ENCODE data around the gene UTP11. TPM values are rescaled to one million over a fixed set of nuclear protein-coding genes. Genes with fewer than 3 reads are reported as not detected.
A peak's percentile ranks its signal among the peaks of the same experiment; 100 is the strongest.
"Not testable (repeated sequence)": the region's sequence is repeated elsewhere in the genome, so short reads cannot be mapped to it uniquely, and the experiment has no call there.

UTP11 gene
- total RNA-seq (2014; rRNA removed; shearing (Covaris generic); ENCODE audit: low replicate concordance): 45.4 and 105 TPM in 2 replicates

DNA sequence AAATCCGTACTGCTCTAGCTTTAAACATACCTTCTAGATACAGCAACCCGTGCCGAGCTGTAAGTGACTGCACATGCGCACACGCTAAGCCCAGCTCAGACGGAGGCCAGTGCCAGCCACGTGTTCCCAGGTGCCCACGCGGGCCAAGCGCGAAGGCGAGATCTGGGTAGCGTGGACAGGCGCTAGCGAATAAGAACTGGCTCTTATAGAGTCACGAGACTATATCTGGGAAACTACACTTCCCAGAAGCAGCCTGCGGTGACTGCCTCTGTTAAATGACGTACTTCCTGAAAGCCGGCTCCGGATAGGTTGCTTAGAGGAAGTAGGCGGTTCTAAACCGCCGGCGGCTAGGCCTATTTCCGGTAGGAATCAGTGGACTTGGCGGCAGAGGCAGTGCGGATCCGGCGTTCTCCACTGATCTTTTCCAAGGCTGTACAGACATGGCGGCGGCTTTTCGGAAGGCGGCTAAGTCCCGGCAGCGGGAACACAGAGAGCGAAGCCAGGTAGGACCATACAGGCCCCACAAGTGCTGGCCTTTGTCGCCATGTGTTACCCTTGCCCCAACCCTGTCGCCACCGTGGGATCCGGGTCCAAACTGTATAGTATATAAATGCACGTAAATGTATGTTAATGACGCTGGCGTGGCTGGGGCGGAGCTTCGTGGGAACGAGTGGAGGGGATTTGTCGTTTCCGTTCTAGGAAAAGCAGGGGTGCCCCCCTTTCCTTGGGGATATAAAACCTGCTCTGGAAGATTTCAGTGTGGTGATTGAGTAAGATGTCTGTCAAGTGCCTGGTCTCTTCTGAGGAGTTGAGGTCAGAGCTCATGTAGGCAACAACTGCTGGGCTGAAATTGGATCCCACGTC lies at the start of gene UTP11:
TSS of gene UTP11 (plus strand) at position 372 of the 864 bp plus-strand sequence. CDS start at position 441, 69 bp downstream.
- DNase-seq (ENCODE audit: low read depth): peak; percentile 97
- in situ Hi-C loops (cut with HindIII; ENCODE audit: low pct_unique_long_range_greater_than_20kb, low sequenced_read_pairs): no loop called here

DNA sequence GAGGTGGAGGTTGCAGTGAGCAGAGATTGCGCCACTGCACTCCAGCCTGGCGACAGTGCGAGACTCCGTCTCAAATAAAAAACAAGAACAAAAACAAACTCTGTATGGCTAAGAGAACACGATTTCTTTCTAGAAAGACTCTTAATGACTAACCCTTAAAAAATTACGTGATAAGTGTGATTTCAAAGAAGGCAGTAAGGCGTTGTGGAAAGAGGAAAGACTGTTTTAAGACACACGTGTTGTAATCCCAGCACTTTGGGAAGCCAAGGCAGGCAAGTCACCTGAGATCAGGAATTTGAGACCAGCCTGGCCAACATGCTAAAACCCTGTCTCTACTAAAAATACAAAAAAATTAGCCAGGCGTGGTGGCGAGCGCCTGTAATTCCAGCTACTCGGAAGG lies 48.4 kb upstream of the UTP11 start:
- DNase-seq (ENCODE audit: low read depth); in situ Hi-C loops (cut with HindIII; ENCODE audit: low pct_unique_long_range_greater_than_20kb, low sequenced_read_pairs): not testable (repeated sequence)

- DNase-seq (ENCODE audit: low read depth): no peak
- in situ Hi-C loops (cut with HindIII; ENCODE audit: low pct_unique_long_range_greater_than_20kb, low sequenced_read_pairs): no loop called here
These were observed 47.2 kb upstream of the UTP11 start for GRCh38 chr1:37965301-37965700.

DNA sequence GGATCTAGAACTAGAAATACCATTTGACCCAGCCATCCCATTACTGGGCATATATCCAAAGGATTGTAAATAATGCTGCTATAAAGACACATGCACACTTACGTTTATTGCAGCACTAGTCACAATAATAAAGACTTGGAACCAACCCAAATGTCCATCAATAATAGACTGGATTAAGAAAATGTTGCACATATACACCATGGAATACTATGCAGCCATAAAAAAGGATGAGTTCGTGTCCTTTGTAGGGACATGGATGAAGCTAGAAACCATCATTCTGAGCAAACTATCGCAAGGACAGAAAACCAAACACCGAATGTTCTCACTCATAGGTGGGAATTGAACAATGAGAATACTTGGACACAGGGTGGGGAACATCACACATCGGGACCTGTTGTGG lies 38.9 kb upstream of the UTP11 start:
- in situ Hi-C loops (cut with HindIII; ENCODE audit: low pct_unique_long_range_greater_than_20kb, low sequenced_read_pairs): not testable (repeated sequence)

DNA sequence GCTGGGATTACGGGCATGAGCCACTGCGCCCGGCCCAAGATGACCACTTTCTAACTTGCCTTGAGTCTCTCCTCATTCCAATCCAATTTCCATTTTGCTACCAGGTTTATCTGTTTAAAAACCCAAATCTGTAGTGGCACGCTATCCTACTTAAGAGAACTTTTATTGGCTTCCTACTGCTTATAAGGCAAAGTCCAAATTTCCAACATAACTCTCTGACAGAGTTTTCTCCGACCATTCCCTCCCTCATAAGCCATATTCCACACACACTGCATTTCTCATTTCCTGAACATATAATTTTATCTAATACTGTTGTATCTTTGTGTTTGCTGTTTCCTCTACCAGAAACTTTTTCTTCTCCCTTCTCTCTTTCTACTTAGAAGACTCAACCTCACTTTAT lies 38.0 kb upstream of the UTP11 start:
- no peak for DNase-seq (ENCODE audit: low read depth)
- in situ Hi-C loops (cut with HindIII; ENCODE audit: low pct_unique_long_range_greater_than_20kb, low sequenced_read_pairs): no loop called here

More for the DNA sequence above, 38.9 kb upstream of the UTP11 start:
- DNase-seq (ENCODE audit: low read depth): not testable (repeated sequence)

GRCh38 chr1:37975083-37975482 lies 37.5 kb upstream of the UTP11 start:
- DNase-seq (ENCODE audit: low read depth): peak; percentile 23
- in situ Hi-C loops (cut with HindIII; ENCODE audit: low pct_unique_long_range_greater_than_20kb, low sequenced_read_pairs): not testable (repeated sequence)

- no peak for DNase-seq (ENCODE audit: low read depth)
- in situ Hi-C loops (cut with HindIII; ENCODE audit: low pct_unique_long_range_greater_than_20kb, low sequenced_read_pairs): no loop called here
These were observed 34.0 kb upstream of the UTP11 start for GRCh38 chr1:37978541-37978940.

DNA sequence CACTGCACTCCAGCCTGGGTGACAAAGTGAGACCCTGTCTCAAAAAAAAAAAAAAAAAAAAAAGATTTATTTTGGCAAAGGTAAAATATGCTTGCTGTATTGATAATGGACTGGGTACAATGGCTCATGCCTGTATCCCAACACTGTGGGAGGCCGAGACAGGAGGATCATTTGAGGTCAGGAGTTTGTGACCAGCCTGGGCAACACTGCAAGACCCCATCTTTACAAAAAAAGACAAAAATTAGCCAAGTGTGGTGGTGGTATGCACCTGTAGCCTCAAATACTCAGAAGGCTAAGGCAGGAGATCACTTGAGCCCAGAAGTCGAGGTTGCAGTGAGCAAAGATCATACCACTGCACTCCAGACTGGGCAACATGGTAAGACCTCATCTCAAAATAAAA lies 29.0 kb upstream of the UTP11 start:
- in situ Hi-C loops (cut with HindIII; ENCODE audit: low pct_unique_long_range_greater_than_20kb, low sequenced_read_pairs): no loop called here
- DNase-seq (ENCODE audit: low read depth): no peak

GRCh38 chr1:37987679-37988078 lies 24.9 kb upstream of the UTP11 start:
- in situ Hi-C loops (cut with HindIII; ENCODE audit: low pct_unique_long_range_greater_than_20kb, low sequenced_read_pairs): no loop called here
- no peak for DNase-seq (ENCODE audit: low read depth)

DNA sequence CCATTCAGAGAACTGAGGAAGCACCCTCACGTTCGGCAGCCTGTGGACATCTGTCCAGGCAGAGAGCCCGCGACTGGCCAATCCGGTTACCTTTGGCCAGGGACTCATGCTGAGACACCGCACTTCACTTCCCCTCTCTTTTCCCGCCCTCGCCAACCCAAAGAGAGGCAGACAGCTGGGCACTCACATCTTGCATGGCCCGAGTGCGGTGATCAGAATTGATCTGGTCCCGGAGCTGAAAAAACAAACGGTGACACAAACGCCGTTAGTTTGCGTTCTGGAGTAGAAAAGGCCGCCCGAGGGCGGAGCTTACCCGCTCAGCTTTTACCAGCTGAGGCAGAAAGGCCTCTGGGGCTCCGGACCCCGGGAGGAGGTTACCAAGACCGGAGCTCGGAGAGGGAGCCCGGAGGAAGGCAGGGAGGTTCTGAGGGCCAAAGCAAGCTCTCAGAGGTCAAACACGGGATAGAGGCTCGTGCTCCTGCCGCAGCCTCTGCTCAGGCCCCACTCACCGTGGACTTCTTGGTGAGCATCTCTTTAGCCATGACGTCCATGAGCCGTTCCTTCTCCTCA lies 23.1 kb upstream of the UTP11 start:
- DNase-seq (ENCODE audit: low read depth): peak; percentile 34
- in situ Hi-C loops (cut with HindIII; ENCODE audit: low pct_unique_long_range_greater_than_20kb, low sequenced_read_pairs): no loop called here

GRCh38 chr1:37994886-37995566 lies 17.5 kb upstream of the UTP11 start:
- no peak for DNase-seq (ENCODE audit: low read depth)
- in situ Hi-C loops (cut with HindIII; ENCODE audit: low pct_unique_long_range_greater_than_20kb, low sequenced_read_pairs): no loop called here

GRCh38 chr1:37995751-37996345 lies 16.7 kb upstream of the UTP11 start:
- in situ Hi-C loops (cut with HindIII; ENCODE audit: low pct_unique_long_range_greater_than_20kb, low sequenced_read_pairs): no loop called here
- DNase-seq (ENCODE audit: low read depth): no peak

- no peak for DNase-seq (ENCODE audit: low read depth)
- in situ Hi-C loops (cut with HindIII; ENCODE audit: low pct_unique_long_range_greater_than_20kb, low sequenced_read_pairs): no loop called here
These were observed 15.1 kb upstream of the UTP11 start for GRCh38 chr1:37997256-37998088.

DNA sequence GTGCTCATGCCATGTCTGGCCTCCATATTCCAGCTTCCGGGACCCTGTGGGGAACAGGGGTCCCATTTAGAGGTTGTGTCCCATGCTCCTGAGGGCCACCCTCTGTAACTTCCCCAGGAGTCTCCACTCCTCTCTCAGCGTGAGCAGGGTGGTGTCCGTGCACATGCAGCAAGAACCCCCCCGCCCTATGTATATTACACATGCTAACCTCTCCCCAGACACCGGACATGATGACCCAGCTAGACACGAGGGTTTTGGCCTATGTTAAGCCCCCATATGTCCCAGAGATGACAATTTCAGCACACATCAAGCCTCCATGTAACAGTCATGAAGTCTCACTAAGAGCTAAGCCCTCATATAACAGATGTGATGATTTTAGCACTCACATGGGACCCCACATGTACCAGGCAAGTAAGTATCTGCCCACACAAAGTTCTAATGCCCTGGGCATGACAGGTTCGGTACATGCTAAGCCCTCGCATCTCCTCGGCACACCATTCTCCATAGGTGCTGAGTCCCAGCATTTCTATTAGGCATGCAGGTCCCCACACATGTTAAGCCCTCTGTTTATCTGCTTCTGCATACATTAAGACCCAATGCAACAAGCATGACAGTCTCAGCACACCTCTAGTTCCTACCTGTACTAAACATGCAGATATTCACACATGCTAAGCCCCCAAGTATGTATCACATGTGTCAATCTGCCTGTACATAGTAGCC lies 14.3 kb upstream of the UTP11 start:
- no peak for DNase-seq (ENCODE audit: low read depth)
- in situ Hi-C loops (cut with HindIII; ENCODE audit: low pct_unique_long_range_greater_than_20kb, low sequenced_read_pairs): no loop called here

GRCh38 chr1:37998913-37999429 lies 13.6 kb upstream of the UTP11 start:
- DNase-seq (ENCODE audit: low read depth): no peak
- in situ Hi-C loops (cut with HindIII; ENCODE audit: low pct_unique_long_range_greater_than_20kb, low sequenced_read_pairs): no loop called here

DNA sequence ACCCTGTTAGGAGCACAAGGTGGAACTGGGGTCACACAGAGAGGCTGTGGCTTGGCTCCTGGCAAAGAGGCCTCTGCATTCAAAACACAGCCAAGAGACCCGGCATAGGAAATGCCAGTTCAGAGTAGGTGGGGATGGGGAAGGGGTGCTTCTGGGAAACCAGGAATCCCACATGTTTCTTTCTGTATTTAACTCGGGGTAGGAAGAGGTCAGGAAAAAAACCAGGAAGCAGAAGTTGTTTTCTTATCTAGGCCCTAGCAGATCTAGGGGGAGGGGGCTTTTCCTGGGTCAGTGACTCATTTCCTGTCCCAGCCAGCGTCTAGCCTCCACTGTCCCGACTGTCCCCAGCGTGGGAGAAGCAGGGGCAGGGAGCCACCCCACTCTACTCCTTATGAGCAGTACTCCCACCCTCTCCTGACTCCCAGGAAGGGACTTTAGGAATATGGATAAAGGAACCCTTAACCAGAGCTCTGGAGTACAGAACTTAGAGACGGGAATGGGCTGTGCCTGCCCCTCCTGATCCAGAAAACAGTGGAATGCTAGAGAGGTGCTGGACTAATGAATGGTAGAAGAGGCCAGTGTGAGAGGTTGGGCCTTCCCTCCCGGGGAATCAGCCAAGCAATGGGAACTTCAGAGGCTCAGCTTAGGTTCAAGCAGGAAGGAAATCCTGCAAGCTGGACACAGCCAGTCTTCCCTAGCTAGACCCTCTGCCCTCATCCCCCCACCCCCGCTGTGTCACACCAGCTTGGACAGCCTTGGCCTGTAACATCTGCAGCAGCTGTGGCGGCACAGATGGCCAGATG lies 12.9 kb upstream of the UTP11 start:
- no peak for DNase-seq (ENCODE audit: low read depth)
- in situ Hi-C loops (cut with HindIII; ENCODE audit: low pct_unique_long_range_greater_than_20kb, low sequenced_read_pairs): no loop called here

- in situ Hi-C loops (cut with HindIII; ENCODE audit: low pct_unique_long_range_greater_than_20kb, low sequenced_read_pairs): no loop called here
- DNase-seq (ENCODE audit: low read depth): no peak
These were observed 12.4 kb upstream of the UTP11 start for GRCh38 chr1:38000233-38000528.

All from Caki2 (cell line).